AG10803 (cell line): Measurements from ENCODE around the gene FGR.
"Not testable (repeated sequence)": the region's sequence is repeated elsewhere in the genome, so short reads cannot be mapped to it uniquely, and the experiment has no call there.

Experiments
- DNase-seq: peaks from one replicate; pipeline ENCODE4 v3.0.0; 2010; ENCODE audit warnings: low read depth
- H3K4me3 ChIP-seq: 2 replicates; pipeline ENCODE4 v1.5.1; 2011; ENCODE audit warnings: mild to moderate bottlenecking, low read length, control low read depth
- CTCF ChIP-seq: conservative IDR thresholded peaks from 2 replicates; pipeline ENCODE4 v1.5.1; 2011; ENCODE audit warnings: mild to moderate bottlenecking, low read length, control low read depth, inconsistent platforms

Gene FGR

DNA sequence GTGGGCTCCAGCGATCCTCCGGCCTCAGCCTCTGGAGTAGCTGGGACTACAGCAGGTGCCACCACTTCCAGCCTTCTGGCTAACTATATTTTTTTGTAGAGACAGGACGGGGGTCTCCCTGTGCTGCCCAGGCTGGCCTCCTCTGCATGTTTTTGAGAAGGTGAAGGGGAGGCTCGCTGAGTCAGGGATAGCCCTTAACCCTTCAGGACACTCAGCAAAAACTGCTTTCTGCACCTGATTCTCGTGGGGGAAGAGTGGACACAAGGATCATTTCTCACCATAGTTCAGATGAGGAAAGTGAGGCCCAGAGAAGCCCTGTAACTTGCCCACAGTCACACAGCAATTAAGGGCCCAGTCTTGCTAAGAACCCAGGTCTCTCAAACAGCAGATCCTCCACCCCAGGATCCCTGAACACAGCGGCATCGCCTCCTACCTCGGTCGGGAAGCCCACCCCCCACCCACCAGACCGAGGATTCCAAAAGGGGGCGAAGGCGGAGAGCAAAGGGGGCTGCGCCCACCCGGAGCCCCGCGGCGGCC lies 1.3 kb downstream of the FGR start:
- no peak for DNase-seq
- peak overlapping the region; percentile 29 for H3K4me3 ChIP-seq
- no peak for TF ChIP-seq CTCF

DNA sequence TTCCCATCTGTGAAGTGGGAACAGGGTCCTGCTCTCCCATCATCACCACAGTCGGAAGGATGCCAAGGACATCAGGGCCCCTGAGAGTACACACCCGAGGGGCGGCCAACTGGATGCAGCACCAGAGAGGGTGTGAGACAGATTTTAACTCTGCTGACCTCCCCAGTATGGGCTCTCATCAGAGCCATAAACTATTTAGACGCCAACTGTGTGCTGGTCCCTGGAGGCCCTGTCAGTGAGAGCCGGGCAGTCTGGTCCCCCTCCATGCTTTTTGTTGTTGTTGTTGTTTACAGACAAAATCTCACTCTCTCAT lies 1.7 kb downstream of the FGR start:
- no peak overlapping the region for H3K4me3 ChIP-seq
- no peak for DNase-seq
- TF ChIP-seq CTCF: no peak

- DNase-seq: no peak
- no peak for TF ChIP-seq CTCF
- no peak overlapping the region for H3K4me3 ChIP-seq
These were observed 2.3 kb downstream of the FGR start for GRCh38 chr1:27632387-27633297.

DNA sequence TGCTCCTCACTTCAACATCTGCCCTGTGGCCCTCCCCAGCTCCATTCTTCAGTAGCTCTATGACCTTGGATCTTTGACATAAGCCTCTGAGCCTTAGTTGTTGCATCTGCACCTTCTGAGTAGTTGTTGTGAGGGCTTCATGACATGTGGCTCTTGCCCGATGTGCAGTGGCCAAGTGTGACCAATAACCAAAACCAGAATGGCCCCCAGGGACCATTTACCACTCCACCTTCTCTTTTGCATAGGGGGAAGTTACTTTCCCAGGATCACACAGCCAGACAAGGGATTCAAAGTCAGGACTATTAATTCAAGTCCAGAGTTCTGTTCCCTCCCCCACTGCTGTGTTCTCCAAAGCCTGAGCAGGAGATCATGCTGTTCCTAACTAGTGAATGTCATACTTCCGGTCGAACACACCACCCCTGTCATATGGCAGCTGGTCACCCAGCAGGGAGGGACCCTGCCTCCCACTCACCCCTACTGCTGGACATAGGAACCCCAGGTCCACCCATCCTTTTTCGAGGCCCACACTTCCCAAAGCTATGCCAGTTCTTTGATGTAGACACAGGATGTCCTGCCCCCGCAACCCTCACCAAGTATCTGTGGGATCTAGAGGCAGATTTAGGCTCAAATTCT lies 4.0 kb downstream of the FGR start:
- H3K4me3 ChIP-seq: no peak overlapping the region
- TF ChIP-seq CTCF: no peak
- no peak for DNase-seq

GRCh38 chr1:27628712-27629111 lies 6.3 kb downstream of the FGR start:
- no peak for TF ChIP-seq CTCF
- no peak for DNase-seq
- no peak overlapping the region for H3K4me3 ChIP-seq

DNA sequence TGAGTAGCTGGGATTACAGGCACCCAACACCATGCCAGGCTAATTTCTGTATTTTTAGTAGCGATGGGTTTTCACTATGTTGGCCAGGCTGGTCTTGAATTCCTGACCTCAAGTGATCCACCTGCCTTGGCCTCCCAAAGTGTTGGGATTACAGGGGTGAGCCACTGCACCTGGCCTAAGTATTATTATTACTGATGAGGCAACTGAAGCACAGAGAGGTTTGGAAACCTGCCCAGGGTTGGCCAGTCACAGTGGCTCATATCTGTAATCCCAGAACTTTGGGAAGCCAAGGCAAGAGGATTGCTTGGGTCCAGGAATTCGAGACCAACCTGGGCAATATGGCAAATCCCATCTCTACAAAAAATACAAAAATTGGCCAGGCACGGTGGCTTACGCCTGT lies 7.3 kb downstream of the FGR start:
- DNase-seq, H3K4me3 ChIP-seq: not testable (repeated sequence)

DNA sequence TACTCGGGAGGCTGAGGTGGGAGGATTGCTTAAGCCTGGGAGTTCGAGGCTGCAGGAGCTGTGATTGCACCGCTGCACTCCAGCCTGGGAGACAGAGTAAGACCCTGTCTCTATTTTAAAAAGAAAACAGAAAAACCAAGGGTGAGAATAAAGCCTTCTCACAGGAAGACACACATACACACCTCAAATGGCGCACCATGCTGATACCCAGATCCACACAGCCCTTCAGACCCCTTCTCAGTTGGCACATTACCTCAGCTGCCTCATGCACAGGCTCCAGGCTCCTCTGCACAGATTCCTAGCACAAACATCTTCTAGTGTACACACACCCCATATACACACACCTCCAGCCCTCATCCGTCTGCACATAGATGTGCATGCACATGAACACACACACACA lies 7.9 kb downstream of the FGR start:
- TF ChIP-seq CTCF: no peak
- H3K4me3 ChIP-seq: no peak overlapping the region
- no peak for DNase-seq
